ENCODE measurements around the gene RTN4IP1. TPM values are rescaled to one million over a fixed set of nuclear protein-coding genes. Genes with fewer than 3 reads are reported as not detected.

The RTN4IP1 gene
- total and polyA plus RNA-seq, 2 of the 13 experiments (the other 11 are each of a cell fraction or from before 2014, with no cell fraction given), result 5.5 to 17.2 TPM

GRCh38 chr6:106527117-106527516 lies 102.2 kb downstream of the RTN4IP1 start:
- DNase-seq (ENCODE audit: low spot score) (no peak), FAIRE-seq (no peak), ATAC-seq (no peak)
- Histone ChIP-seq H3K79me2 (ENCODE audit: insufficient read depth, low read length) (peaks cover 6% of the 10 kb centered on the region), H3K4me2 (ENCODE audit: low read depth, low read length) (no peak overlapping the region), H2AFZ (ENCODE audit: low read length) (no peak overlapping the region), H3K27me3 (ENCODE audit: control insufficient read depth in 1 of 2, insufficient read depth in 2 of 2, low read length in 2 of 2) (no peaks in the 10 kb centered on the region), H3K36me3 (replicated peaks in 1 of 2; ENCODE audit: control insufficient read depth in 1 of 2, insufficient read depth in 2 of 2, low read length in 2 of 2) (peaks cover 3 to 41% of the 10 kb centered on the region in 2 experiments; a peak in 4 of 5 replicates), H3K4me3 (replicated peaks in 1 of 3; ENCODE audit: insufficient read depth in 1 of 3, low read depth in 2 of 3, low read length in 3 of 3) (no peak overlapping the region), H3K4me1 (ENCODE audit: insufficient read depth, low read length) (peaks cover 6% of the 10 kb centered on the region; the same call in 1 of the 2 replicates), H3K9me3 (ENCODE audit: low read length) (no peaks in the 10 kb centered on the region), H3K27ac (ENCODE audit: extremely low read length, insufficient read depth, low read length) (no peak overlapping the region), H3K9ac (ENCODE audit: insufficient read depth, low read depth, low read length) (no peak overlapping the region), H4K20me1 (ENCODE audit: insufficient read depth, low read length) (no peaks in the 10 kb centered on the region)
- intact Hi-C loops (cut with micrococcal nuclease; ENCODE audit: unreplicated experiment) (no loop called here), in situ Hi-C loops (cut with HindIII; ENCODE audit: extremely low pct_ligation_motif_present, low pct_unique_long_range_greater_than_20kb) (no loop called here)
- TF ChIP-seq ZNF768 (CRISPR knock-in tag; IDR thresholded peaks at IDR 0.05), result no peak
- ChIA-PET POLR2A (no interaction called here), CTCF (ENCODE audit: low intra/inter-chr PET ratio, low total read pairs) (no interaction called here)
- WGBS (ENCODE audit: low lambda C conversion rate), result 93% methylated on average over 2 of the region's 2 CpGs
- no TSS peak for BruUV-seq (replicated peaks)

- 95% methylated on average over 1 of the region's 1 CpG for WGBS (ENCODE audit: low lambda C conversion rate)
- FAIRE-seq (no peak), ATAC-seq (no peak), DNase-seq (ENCODE audit: low spot score) (no peak)
- Histone ChIP-seq H3K27ac (ENCODE audit: extremely low read length, insufficient read depth, low read length) (no peak overlapping the region), H3K9me3 (ENCODE audit: low read length) (no peaks in the 10 kb centered on the region), H3K9ac (ENCODE audit: insufficient read depth, low read depth, low read length) (no peak overlapping the region), H4K20me1 (ENCODE audit: insufficient read depth, low read length) (no peaks in the 10 kb centered on the region), H3K27me3 (ENCODE audit: control insufficient read depth in 1 of 2, insufficient read depth in 2 of 2, low read length in 2 of 2) (no peaks in the 10 kb centered on the region), H3K36me3 (replicated peaks in 1 of 2; ENCODE audit: control insufficient read depth in 1 of 2, insufficient read depth in 2 of 2, low read length in 2 of 2) (peaks cover 2 to 40% of the 10 kb centered on the region in 2 experiments; a peak in 4 of 5 replicates), H3K79me2 (ENCODE audit: insufficient read depth, low read length) (peaks cover 14% of the 10 kb centered on the region), H3K4me3 (replicated peaks in 1 of 3; ENCODE audit: insufficient read depth in 1 of 3, low read depth in 2 of 3, low read length in 3 of 3) (no peak overlapping the region), H3K4me1 (ENCODE audit: insufficient read depth, low read length) (peaks cover 14% of the 10 kb centered on the region; the same call in 1 of the 2 replicates), H2AFZ (ENCODE audit: low read length) (no peak overlapping the region), H3K4me2 (ENCODE audit: low read depth, low read length) (no peak overlapping the region)
- POLR2A ChIA-PET, result no interaction called here
- CTCF ChIA-PET (ENCODE audit: low intra/inter-chr PET ratio, low total read pairs), result no interaction called here
- intact Hi-C loops (cut with micrococcal nuclease; ENCODE audit: unreplicated experiment), result no loop called here
- BruUV-seq (replicated peaks), result no TSS peak
- in situ Hi-C loops (cut with HindIII; ENCODE audit: extremely low pct_ligation_motif_present, low pct_unique_long_range_greater_than_20kb), result no loop called here
- TF ChIP-seq MAFK (conservative IDR thresholded peaks at IDR 0.05 in 1 of 2, IDR thresholded peaks at IDR 0.05 in 1 of 2; ENCODE audit: low read length in 2 of 2) (peak; percentile 95 to 98), MAFF (IDR thresholded peaks at IDR 0.05; ENCODE audit: low read depth, low read length) (peak; percentile 96), E2F1 (CRISPR knock-in tag; IDR thresholded peaks at IDR 0.05) (no peak), ZNF230 (CRISPR knock-in tag; IDR thresholded peaks at IDR 0.05) (no peak), ZFP91 (CRISPR knock-in tag; IDR thresholded peaks at IDR 0.05; ENCODE audit: borderline replicate concordance) (no peak), BHLHE40 (IDR thresholded peaks at IDR 0.05; ENCODE audit: low read length) (no peak), RELA (CRISPR knock-in tag; IDR thresholded peaks at IDR 0.05) (no peak), ZC3H13 (CRISPR knock-in tag; IDR thresholded peaks at IDR 0.05) (no peak), HNRNPH1 (optimal IDR thresholded peaks at IDR 0.05; ENCODE audit: low read depth, low read length) (no peak), MEIS2 (CRISPR knock-in tag; IDR thresholded peaks at IDR 0.05) (no peak)
Observed at GRCh38 chr6:106525882-106526275, 103.4 kb downstream of the RTN4IP1 start.

All from HepG2 (cell line).